Kidney epithelial cell (primary cell): ENCODE data around the gene BBS9. TPM values are rescaled to one million over a fixed set of nuclear protein-coding genes. Genes with fewer than 3 reads are reported as not detected.
"Not testable (repeated sequence)": the region's sequence is repeated elsewhere in the genome, so short reads cannot be mapped to it uniquely, and the experiment has no call there.

Experiments used
- DNase-seq: peaks from one replicate; pipeline ENCODE4 v3.0.0-alpha.2; 2010; ENCODE audit warnings: low read depth
- H3K27me3 ChIP-seq: 2 replicates; pipeline ENCODE4 v1.6.0; 2011; ENCODE audit warnings: low read length; ENCODE audit not compliant: control insufficient read depth, insufficient read depth
- H3K36me3 ChIP-seq: 2 replicates; pipeline ENCODE4 v1.5.1; 2011; ENCODE audit warnings: low read length; ENCODE audit not compliant: control insufficient read depth, insufficient read depth
- H3K4me3 ChIP-seq: 2 replicates; pipeline ENCODE4 v1.5.1; 2011; ENCODE audit warnings: low read depth, mild to moderate bottlenecking, control low read depth, low read length
- total RNA-seq: library from RNA; depleted of rRNA; stranded (reverse); fragments of >200 nt; gene quantifications from 2 replicates; pipeline ENCODE4 v1.2.3, GENCODE V29; 2015
- TF ChIP-seq, protein P1 (sequence below): IDR thresholded peaks from 2 replicates; pipeline ENCODE4 v1.5.1; 2011; ENCODE audit warnings: mild to moderate bottlenecking, moderate library complexity, low read length, control low read depth, inconsistent platforms; ENCODE audit not compliant: insufficient read depth, poor library complexity, severe bottlenecking

The BBS9 gene
- total RNA-seq, 1 donor from 2014 or later = 20.4 TPM

DNA sequence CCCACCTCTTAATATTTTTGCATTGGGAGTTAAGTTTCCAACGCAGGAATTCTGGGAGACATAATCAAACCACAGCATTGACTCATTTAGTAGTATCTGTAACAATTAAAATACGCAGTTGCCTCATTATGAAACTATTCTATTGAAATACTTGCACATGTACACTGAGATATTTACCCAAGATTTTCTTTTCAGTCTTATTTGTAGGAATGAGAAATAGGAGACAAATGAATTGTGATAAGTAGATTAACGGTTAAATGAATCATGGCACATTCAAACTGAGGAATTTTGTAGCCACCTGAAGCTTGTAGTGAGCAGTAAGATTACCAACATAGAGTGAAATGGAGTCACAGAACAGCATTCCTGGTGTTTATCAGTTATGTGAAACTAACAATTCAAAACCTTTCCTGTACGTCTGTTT, 38.2 kb upstream of the BBS9 start:
- no peak overlapping the region for H3K4me3 ChIP-seq
- H3K36me3 ChIP-seq = no peaks in the 10 kb centered on the region
- no peaks in the 10 kb centered on the region for H3K27me3 ChIP-seq
- DNase-seq = no peak
- TF ChIP-seq, protein P1, sequence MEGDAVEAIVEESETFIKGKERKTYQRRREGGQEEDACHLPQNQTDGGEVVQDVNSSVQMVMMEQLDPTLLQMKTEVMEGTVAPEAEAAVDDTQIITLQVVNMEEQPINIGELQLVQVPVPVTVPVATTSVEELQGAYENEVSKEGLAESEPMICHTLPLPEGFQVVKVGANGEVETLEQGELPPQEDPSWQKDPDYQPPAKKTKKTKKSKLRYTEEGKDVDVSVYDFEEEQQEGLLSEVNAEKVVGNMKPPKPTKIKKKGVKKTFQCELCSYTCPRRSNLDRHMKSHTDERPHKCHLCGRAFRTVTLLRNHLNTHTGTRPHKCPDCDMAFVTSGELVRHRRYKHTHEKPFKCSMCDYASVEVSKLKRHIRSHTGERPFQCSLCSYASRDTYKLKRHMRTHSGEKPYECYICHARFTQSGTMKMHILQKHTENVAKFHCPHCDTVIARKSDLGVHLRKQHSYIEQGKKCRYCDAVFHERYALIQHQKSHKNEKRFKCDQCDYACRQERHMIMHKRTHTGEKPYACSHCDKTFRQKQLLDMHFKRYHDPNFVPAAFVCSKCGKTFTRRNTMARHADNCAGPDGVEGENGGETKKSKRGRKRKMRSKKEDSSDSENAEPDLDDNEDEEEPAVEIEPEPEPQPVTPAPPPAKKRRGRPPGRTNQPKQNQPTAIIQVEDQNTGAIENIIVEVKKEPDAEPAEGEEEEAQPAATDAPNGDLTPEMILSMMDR = no peak

DNA sequence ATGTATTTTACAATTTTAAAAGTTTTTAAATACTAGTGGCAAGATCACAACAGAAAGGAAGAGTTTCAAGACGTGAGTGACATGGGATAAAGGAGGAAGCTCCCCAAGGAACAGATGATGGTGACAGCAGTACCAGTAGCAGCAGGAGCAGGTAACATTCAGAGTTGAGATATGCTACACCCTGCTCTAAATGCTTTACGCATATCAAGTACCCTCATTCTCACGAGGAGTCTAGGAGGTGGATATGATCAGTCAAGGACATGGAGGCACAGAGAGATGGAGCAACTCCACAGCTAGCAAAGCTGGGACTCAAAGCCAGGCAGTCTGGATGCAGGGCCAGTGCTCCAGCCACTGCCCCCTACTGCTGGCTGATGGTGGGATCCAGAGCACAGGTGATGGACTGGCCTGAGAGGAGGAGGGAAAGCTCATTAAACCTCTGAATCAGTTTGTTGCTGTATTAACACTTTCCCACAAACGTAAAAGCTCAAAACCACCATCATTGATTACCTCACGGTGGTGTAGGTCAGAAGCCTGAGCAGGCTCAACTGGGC, 37.6 kb upstream of the BBS9 start:
- no peaks in the 10 kb centered on the region for H3K27me3 ChIP-seq
- no peak for DNase-seq

DNA sequence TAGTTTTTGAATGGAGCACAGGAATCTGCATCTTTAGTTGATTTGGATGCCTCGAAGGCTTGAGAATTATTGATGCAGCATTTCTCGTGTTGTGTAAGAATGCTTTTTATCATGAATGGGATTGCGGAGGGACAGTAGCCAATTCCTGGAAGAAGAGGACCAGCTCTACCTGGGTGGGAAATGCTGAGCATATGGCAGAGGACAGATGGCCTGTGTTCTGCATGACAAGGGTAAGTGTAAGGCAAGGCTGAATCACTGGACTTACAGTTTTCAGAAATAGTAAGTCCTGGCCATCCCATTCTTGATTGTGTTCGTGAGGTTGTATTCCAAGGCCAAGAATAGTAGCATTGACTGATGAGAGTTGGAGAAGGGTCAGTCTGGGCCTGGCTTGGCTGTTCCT, 36.1 kb upstream of the BBS9 start:
- Histone ChIP-seq H3K4me3 (no peak overlapping the region), H3K36me3 (no peaks in the 10 kb centered on the region), H3K27me3 (no peaks in the 10 kb centered on the region)
- no peak for DNase-seq
- TF ChIP-seq, protein P1 = no peak

More for the DNA sequence above, 37.6 kb upstream of the BBS9 start:
- Histone ChIP-seq H3K4me3 (no peak overlapping the region), H3K36me3 (no peaks in the 10 kb centered on the region)
- TF ChIP-seq, protein P1 = no peak

DNA sequence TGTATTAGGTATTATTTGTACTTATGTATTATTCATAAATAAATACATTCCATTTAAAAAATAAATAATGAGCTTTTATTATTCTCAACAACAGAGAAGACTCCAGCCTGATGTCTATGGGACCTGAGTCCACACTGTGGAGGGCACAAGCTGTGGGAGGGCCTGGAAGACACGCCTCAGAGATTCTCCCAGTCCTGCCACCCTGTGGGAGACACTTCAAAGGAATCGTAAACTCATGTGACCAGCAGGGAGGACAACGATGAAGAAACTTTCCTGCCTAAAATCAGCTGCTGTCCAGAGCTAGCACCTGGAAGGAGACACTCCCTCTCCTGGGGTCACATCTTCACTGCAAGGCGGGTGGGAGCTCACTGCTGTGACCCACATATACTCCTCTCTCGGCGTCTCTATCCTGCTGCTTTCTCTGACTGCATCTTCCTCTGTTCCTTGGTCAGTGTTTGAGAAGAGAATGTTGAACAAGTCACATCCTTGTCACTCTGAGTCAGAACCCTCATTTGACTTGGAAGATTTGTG, 34.6 kb upstream of the BBS9 start:
- not testable (repeated sequence) for H3K36me3 ChIP-seq, H3K27me3 ChIP-seq, DNase-seq, H3K4me3 ChIP-seq

DNA sequence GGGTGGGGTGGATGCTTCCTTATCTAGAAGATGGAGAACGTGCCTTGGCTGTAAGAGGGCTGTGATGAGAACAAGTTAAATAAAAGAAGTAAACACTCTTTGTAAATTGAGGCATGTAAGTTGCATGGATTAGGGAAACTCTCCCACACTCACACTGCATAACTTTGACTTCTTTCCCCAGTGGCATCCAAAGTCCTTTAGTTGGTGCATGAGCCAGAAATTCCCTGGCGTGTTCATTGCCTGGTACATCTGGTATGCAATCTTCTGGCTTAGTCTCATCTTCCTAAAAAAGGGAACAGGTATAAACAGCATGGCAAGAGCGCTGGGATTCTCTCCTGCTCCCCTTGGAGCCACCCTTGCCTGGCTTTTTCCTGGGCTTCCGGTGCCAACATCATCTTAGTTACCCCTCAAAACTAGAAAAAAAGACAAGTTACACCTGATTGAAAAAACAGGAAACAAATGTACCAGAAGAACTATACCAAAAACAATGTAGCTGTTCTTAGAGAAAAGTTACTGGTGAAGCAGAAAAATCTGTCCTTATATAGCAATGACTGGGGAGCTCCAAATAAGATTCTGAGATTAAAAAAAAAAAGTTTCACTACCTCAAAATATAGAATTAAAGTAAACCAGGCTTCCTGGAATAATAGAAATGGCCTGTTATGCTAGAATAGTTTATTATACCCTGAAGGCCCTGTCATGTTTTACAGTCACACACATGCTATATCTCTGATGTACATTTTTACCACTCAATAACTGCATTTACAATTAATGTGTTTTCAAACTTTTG, 30.0 kb upstream of the BBS9 start:
- Histone ChIP-seq H3K36me3 (no peaks in the 10 kb centered on the region), H3K4me3 (no peak overlapping the region), H3K27me3 (no peaks in the 10 kb centered on the region)
- TF ChIP-seq, protein P1 = no peak
- DNase-seq = no peak

DNA sequence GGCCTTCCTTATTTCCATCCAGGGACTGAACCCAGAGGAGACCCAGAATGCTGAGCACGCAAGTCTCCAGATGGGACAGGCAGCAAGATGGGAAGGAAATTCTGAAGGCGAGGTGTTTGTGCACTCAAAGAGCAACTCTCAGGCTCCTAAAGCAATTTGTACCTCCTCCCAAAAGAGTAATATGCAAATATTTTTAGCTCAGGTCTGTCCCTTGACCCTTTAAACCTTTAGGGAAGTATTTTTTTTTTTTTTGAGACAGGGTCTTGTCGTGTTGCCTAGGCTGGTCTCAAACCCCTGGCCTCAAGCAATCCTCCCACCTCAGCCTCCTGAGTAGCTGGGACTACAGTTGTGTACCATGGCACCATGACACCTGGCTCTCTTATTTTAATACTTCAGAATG, 28.6 kb upstream of the BBS9 start:
- H3K36me3 ChIP-seq = no peaks in the 10 kb centered on the region
- TF ChIP-seq, protein P1 = no peak
- DNase-seq = no peak
- no peak overlapping the region for H3K4me3 ChIP-seq
- H3K27me3 ChIP-seq = no peaks in the 10 kb centered on the region
